Mucosa of gallbladder (tissue), 1 donor: ENCODE measurements around the gene SIX5. TPM values are rescaled to one million over a fixed set of nuclear protein-coding genes. Genes with fewer than 3 reads are reported as not detected.

Source experiments
- DNase-seq: peaks from one replicate; pipeline ENCODE4 v3.0.0-alpha.2; 2020; ENCODE audit warnings: low spot score
- total RNA-seq: library from RNA; stranded (reverse); gene quantifications from one replicate; pipeline ENCODE4 v1.2.1, GENCODE V29; 2021
- donor health status: DM: no; HTN: no; CAD: no.

Gene SIX5
- total RNA-seq, 1 donor from 2014 or later, result 29.6 TPM

- DNase-seq, result peak; percentile 100
These were observed 23.6 kb upstream of the SIX5 start, which contains the start of gene DMWD for GRCh38 chr19:45792470-45793177. Gene DMWD (minus strand): TSS chr19:45792845. CDS start chr19:45792756, 89 bp downstream.

DNA sequence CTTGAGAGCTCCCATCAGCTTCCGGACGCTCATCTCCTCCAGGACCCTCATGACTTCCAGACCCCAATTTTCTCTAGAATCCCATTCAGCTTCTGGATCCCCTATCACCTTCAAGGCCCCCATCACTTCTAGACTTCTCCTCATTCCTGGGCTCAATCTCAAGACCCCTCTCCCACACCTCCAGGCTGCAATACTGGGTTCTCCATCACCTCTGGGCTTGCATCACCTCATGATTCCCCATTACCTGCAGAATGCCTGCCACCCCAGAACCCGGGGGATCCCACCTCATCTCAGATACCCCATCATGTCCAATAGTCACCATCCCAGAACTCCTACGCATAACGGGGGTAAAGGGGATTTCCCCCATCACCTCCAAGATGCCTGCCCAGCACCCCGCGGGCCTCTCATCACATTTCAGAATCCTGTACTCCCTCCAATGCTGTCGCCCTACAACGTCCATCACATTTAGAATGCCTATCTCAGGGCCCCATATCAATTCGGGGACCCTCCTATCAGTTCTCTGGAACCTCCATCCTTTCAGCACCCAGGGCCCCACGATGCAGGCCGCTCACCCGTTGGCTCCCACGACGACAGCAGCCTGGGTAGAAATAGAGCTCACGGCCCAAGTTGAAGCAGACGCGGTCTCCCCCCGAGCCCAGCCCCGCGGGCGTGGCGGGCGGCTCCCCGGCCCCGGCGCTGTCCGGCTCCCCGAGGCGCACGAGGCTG, 22.9 kb upstream of the SIX5 start:
- DNase-seq, result no peak

- no peak for DNase-seq
These were observed 21.9 kb upstream of the SIX5 start for GRCh38 chr19:45790942-45791341.

DNA sequence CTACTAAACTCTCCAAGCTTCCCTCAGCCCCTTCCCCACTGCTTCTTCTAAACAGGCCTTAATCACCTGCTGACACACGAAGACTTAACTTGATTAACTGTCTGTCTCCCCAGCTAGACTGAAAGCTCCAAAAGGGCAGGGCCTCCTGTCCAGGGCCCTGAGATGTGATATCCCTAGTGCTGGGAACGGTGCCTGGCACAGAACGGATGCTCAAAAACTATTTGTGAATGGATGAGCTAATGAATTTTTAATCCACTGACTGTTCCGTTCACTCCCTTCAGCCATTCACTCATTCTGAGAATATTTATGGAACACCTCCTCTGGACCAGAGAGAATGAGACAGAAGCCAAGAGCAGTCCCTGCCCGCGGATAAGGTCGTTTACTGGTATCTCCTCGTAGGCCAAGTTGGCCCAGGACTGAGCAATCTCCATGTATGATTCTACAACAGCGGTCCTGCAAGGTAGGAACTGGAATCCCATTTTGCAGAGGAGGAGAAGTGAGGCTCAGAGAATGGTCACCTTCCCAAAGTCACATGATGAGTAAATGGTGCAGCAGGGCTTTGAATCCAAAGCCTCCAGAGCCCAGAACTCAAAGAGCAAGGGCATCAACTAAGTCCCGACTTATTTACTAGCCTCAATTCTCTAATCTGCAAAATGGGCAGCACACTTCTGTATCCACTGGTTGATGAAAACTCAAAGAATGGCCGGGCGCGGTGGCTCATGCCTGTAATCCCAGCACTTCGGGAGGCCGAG, 20.2 kb upstream of the SIX5 start:
- no peak for DNase-seq

GRCh38 chr19:45786533-45786894, 17.5 kb upstream of the SIX5 start:
- DNase-seq, result no peak

DNA sequence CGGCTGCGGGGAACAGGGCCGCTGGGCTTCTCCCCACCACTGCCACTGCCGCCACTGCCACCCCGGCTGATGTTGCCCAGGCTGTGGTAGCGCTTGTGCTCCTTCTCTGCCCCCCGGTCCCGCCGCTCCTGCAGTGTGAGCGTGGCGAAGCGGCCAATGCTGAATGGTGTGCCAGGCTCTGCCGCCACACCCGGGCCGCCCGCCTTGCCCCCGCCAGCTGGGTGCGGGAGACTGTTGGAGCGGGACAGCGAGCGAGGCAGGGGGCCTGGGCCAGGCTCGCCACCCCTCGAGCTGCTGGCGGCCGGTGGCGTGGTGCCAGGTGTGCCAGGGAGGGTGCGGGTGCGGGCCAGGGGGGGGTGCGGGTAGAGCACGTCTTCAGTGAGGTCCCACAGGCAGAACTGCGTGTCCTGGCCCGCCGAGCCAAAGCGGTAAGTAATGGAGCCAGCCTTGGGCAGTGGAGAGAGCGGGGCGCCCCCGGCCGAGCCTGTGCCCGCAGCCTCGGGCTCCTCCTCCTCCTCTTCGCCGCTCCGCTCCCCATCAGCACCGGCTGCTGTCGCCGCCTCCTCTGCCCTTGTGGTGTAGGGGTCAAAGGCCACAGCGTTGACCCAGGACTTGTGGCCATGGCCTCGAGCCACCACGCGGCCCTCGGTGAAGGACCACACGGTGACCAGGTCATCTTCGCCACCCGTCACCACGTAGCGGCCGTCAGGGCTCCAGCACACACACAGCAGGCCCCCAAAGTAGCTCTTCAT, 16.9 kb upstream of the SIX5 start:
- no peak for DNase-seq

GRCh38 chr19:45785097-45785496, 16.0 kb upstream of the SIX5 start:
- no peak for DNase-seq

GRCh38 chr19:45784096-45784495, 15.0 kb upstream of the SIX5 start:
- no peak for DNase-seq

DNA sequence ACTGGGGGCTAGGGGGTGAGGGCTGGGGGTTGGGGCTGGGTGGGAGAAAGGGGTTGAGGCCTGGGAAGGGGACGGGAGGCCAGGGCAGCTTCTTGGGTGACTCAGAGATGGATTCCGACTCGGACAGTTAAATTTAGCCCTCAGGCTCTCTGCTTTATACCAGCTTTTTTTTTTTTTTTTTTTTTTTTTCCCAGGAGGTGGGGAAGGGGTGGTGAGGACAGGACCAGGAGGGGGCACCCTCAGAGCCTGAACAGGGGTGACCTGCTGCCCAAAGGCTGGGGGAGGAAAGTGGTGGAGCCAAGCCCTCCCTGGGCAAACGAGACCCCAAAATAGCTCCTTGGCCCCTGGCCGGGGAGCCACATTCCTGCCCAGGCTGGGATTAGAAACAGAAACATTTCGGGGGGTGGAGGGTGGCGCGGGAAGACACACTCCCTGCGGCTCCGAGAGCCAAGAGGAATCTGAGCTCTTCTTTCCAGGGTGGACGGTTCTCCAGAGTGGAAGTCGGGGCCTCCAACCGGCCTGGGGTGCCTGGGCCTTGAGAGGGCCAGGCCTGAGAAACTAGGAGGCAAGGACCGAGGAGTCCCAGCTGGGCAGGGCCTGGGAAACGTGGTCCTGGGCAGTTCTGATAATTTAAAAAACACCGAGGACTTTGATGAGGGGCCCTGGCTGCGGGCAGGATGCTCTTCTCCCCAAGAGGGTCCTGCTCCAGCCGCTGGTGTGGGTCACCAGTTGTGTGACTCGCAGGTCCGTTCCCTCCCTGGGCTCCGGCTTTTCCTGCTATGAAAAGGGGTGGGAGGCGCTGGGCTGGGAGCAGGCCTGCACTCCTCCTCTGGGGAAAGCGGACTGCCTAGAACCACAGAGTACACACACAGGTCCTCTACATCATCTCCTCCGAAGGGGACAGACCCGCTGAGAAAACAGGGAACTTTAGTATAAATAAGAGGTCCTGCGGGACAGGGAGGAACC, 14.1 kb upstream of the SIX5 start:
- DNase-seq, result peak; percentile 57

DNA sequence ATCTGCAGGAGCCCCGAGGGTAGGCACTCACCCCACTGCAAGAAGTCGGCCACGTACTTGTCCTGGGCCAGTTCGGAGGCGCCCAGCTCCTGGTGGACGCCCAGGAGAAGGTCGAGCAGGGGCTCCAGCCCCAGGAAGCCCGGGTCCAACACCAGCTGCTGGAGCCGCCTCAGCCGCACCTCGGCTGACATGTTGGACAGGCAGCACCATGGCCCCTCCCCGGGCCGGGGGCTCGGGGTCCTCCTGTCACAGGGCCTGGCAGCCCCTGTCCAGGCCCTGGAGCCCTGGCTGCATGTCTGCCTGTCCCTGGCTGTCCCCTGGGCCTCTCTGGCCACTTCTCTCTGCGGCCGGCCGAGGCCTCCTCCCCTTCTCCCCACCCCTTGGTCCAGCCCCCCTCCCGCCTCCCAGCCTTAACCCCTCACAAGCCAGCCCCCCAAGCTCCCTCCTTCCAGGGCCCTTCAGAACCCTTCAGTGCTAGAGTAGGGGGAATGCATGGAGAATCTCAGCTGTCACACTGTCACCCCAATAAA, 13.2 kb upstream of the SIX5 start, which contains the start of gene DMPK:
Gene DMPK (minus strand): TSS at position 329 of the 530 bp plus-strand sequence. CDS start 138 bp downstream, at position 191.
- DNase-seq, result no peak

DNA sequence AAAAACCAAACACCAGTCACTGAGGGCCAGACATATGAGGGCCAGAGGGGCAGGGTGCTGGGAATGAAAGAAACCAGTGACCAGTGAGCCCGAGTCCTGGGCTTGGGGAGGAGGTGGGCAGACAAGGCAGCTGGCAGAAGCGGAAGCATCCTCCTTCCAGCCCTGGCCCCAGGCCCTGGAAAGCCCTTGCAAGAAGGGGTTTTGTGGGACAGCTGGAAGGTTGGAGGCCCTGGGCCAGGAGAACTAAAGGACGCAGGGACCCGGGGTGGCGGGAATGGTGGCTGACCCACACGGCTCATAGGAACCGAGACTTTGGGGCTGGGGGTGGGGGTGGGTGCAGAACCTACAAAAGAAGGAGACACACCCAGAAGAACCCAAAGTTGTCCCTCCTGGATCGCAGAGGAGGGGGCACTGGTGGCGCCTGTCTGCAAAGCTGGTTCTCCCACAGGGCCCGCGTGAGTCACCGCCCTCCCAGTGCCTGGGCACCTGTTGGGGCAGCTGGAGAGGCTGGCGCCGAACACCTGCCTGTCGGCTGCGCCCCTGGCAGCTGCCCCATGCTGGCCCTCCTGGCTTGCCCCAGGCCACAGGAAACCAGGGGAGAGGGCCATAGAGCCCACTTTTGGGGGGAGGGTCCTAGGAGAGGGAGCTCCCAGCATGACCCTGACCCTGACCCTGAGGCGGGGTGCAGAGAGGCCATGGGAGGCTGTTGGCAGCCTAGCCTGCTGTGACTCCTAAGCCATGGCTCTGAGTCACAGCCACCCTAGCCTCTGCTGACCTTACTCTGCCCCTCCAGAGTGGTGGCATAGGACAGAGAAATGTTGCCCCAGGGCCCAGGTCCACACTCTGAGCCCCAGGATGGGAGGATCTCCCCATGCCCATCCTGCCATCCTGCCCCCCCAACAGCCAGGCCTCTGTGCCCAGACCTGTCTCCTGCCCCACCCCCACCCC, 12.4 kb upstream of the SIX5 start:
- no peak for DNase-seq

DNA sequence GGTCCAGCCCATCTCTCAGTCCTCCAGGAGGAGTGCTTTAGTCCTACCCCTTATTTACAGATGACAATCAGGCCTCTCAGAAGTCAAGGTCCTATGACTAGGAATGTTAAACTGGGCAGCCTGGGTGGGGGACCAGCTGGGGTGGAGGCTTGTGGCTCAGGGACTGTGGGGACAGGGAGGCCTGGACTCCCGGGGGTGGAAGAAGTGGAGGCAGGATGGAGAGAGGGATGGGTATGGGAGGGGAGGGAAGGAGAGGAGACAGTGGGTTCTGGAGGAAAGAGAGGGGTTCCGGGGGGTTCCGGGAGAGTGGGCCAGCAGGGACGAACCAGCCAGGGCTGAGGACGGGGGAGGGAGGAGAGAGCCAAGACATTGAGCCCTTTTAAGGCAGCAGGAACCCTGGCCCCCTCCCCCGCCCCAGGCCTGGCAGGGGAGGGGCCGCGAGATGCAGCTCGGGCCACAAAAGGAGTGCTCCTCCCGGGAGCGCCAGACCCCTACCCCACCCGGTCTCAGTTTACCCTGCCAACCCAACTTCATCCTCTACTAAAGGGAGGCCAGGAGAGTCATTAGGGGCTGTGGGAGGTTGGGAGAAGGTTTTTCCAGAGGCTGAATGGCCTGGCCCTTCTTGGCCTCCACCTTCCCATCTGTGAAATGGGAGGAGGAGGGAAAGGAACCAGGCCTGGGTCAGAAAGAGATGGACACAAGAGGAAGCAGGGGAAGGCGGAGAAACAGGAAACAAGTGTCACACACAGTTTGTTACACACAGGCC, 11.6 kb upstream of the SIX5 start:
- DNase-seq, result no peak

GRCh38 chr19:45780146-45780447, 11.0 kb upstream of the SIX5 start:
- DNase-seq, result no peak

DNA sequence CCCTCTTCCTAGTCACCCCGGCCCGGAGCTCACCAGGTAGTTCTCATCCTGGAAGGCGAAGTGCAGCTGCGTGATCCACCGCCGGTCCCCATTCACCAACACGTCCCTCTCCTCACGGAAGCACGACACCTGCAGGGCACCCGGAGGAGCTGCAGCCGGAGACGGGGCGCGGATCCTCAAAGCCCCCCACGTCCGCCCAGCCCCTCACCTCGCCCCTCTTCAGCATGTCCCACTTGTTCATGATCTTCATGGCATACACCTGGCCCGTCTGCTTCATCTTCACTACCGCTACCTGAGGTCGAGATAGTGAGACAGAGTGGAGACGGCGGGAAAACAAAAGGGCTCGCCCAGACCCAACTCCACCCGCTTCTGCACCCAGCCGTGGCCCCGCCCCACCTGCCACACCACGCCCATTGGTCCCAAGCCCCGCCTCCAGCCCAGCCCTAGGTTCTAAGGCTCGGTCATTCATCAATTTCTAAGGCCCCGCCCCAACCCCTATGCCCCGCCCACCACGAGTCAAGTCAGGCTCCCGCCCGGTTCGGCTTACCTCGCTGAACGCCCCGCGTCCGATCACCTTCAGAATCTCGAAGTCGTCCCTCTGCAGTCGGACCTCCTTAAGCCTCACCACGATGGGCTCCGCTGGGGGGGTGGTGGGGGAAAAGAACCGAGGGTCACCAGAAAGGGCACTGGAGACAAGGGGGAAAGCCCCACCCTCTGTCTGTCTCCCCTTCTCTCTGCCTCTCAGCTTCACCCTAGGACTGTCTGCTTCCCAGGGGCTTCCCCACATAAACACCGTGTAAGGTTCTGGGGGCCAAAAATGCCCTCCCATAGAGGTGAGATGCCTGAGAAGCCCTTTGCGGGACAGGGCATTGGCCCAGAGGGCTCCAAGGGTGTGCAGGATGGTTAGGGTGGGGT, 10.4 kb upstream of the SIX5 start:
- peak; percentile 88 for DNase-seq

DNA sequence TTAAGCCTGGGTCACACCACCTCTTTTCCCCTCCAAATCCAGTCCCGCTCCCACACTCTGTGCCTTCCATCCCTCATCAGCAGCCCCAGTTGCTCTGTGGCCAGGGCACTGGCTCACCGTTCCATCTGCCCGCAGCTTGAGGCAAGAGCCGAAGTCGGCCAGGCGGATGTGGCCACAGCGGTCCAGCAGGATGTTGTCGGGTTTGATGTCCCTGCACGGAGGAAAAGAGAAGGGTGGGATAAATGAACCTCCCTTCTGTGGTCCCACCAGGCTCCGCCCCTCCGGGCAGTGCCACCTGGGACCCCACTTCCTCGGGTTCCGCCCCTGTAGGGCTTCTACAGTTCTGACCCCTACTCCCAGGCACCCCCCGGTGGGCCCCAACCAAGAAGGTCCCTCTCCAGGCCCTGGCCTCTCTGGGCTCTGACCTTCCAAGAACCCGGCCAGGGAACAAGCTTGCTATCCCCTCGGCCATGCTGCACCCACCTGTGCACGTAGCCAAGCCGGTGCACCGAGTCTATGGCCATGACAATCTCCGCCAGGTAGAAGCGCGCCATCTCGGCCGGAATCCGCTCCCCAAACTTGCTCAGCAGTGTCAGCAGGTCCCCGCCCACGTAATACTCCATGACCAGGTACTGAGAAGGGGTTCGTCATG, 9.1 kb upstream of the SIX5 start:
- DNase-seq, result no peak

- no peak for DNase-seq
These were observed 8.4 kb upstream of the SIX5 start for GRCh38 chr19:45777395-45777961.

DNA sequence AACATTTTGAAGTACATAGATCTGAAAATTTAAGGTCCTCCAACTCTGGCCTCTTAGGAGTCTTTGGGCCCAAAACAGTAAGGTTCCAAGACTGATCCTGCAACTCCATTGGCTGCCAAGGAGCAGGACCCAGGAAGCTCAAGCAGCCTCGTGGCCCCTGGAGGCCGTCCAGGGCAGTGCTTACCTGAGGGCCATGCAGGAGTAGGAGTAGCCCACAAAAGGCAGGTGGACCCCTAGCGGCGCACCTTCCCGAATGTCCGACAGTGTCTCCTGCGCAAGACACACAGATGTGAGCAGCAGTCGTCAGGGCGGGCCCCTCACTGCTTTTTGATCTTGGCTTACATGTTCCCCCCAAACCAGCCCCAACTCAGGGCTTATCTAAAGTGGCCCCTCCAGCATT, 5.7 kb upstream of the SIX5 start:
- DNase-seq, result no peak
